K562 (cell line): ENCODE results near the gene APP. TPM values are rescaled to one million over a fixed set of nuclear protein-coding genes. Genes with fewer than 3 reads are reported as not detected.

Source experiments
- ATAC-seq: fragments of 200-7000 bp; cut with Tn5 transposase; 3 replicates; pipeline ENCODE4 v1.9.1; 2020; ENCODE audit warnings: moderate library complexity
- BruUV-seq: library from RNA; stranded (reverse); fragments of 400-500 nt; replicated peaks from 2 replicates; lab custom pipeline; 2021; lab: Mats Ljungman, UMichigan
- CTCF ChIA-PET: fragments of 300-600 bp; formaldehyde crosslinking; extraction: SDS; loops from one replicate; lab custom pipeline; 2021; ENCODE audit warnings: low intra/inter-chr PET ratio; lab: Yijun Ruan, JAX
- POLR2A ChIA-PET: fragments of 300-600, 350-650 bp; sonication (Branson Sonifier 250); formaldehyde crosslinking; extraction: SDS; loops from one replicate; lab custom pipeline; 2021; ENCODE audit warnings: antibody characterized with exemption, inconsistent platforms; lab: Yijun Ruan, JAX
- DNase-seq, 4 experiments: peaks; one replicate each; pipeline versions ENCODE4 v3.0.0 to v3.0.0-alpha.2; 2011 to 2018; ENCODE audit warnings: low spot score in 3 of 4, mixed read lengths in 3 of 4; ENCODE audit errors: extremely low read depth in 1 of 4
- FAIRE-seq: peaks from 2 replicates; lab custom pipeline; 2011; peaks lifted over from hg19 to GRCh38; lab: Jason Lieb, UNC
- H2AFZ ChIP-seq: 2 replicates; pipeline ENCODE4 v1.6.0; 2011; ENCODE audit warnings: low read depth, low read length, control low read depth, inconsistent platforms
- H3K27ac ChIP-seq: fragments of 200-600 bp; 3 replicates; pipeline ENCODE4 v1.8.0; 2011; ENCODE audit warnings: low read depth, mild to moderate bottlenecking, control low read depth, inconsistent platforms, low read length, moderate library complexity, mixed read lengths; ENCODE audit errors: extremely low read depth
- H3K27me3 ChIP-seq, 2 experiments: fragments of 300-600 bp in 1 of 2; 2 replicates in 1 of 2; 3 replicates in 1 of 2; pipeline versions ENCODE4 v1.6.0 to v1.8.0; 2011; ENCODE audit warnings: inconsistent platforms in 2 of 2, low read length in 2 of 2, mild to moderate bottlenecking in 1 of 2, mixed read lengths in 1 of 2, moderate library complexity in 1 of 2; ENCODE audit not compliant: control insufficient read depth in 2 of 2, insufficient read depth in 2 of 2
- H3K36me3 ChIP-seq: fragments of 300-600 bp; 3 replicates; pipeline ENCODE4 v1.8.0; 2011; ENCODE audit warnings: mild to moderate bottlenecking, low read length, inconsistent platforms; ENCODE audit not compliant: control insufficient read depth, insufficient read depth
- H3K4me1 ChIP-seq, 2 experiments: fragments of 200-600 bp in 1 of 2; replicated peaks in 1 of 2; 2 replicates in 1 of 2; 3 replicates in 1 of 2; pipeline versions ENCODE4 v1.5.1 to v1.8.0; 2011; ENCODE audit warnings: inconsistent platforms in 2 of 2, low read length in 2 of 2, mild to moderate bottlenecking in 1 of 2, mixed read lengths in 1 of 2, moderate library complexity in 1 of 2; ENCODE audit not compliant: control insufficient read depth in 2 of 2, insufficient read depth in 2 of 2
- H3K4me2 ChIP-seq: 2 replicates; pipeline ENCODE4 v1.6.1; 2011; ENCODE audit warnings: low read length, control low read depth, inconsistent platforms, mixed read lengths; ENCODE audit not compliant: insufficient read depth
- H3K4me3 ChIP-seq: fragments of 200-600 bp; sonication (generic), shearing (Covaris generic); 2 replicates; pipeline ENCODE4 v1.5.1; 2016; ENCODE audit warnings: control low read depth, inconsistent platforms
- H3K79me2 ChIP-seq: fragments of 200-600 bp; 3 replicates; pipeline ENCODE4 v1.8.0; 2011; ENCODE audit warnings: low read length, inconsistent platforms; ENCODE audit not compliant: control insufficient read depth, insufficient read depth
- H3K9ac ChIP-seq, 2 experiments: 2 replicates each; pipeline versions ENCODE4 v1.6.0 to v1.6.1; 2011; ENCODE audit warnings: low read depth in 2 of 2, low read length in 2 of 2, control low read depth in 1 of 2, inconsistent platforms in 1 of 2, mild to moderate bottlenecking in 1 of 2, mixed read lengths in 1 of 2; ENCODE audit not compliant: insufficient read depth in 1 of 2
- H3K9me1 ChIP-seq: one replicate; pipeline ENCODE4 v1.6.0; 2011; ENCODE audit warnings: inconsistent platforms, mild to moderate bottlenecking, low read length, moderate library complexity; ENCODE audit not compliant: control insufficient read depth, insufficient read depth
- H3K9me3 ChIP-seq: replicated peaks from 2 replicates; pipeline ENCODE4 v1.5.1; 2011; ENCODE audit warnings: low read depth, low read length, inconsistent platforms; ENCODE audit not compliant: control insufficient read depth, insufficient read depth
- H4K20me1 ChIP-seq: replicated peaks from 2 replicates; pipeline ENCODE4 v1.6.1; 2011; ENCODE audit warnings: low read length, inconsistent platforms, mixed read lengths; ENCODE audit not compliant: control insufficient read depth, insufficient read depth
- CTCF ChIP-seq, 3 experiments: IDR thresholded peaks in 2 of 3; conservative IDR thresholded peaks in 1 of 3; 2 replicates each; pipeline ENCODE4 v1.5.1; 2011 to 2012; ENCODE audit warnings: low read length in 3 of 3, mild to moderate bottlenecking in 3 of 3, control low read depth in 2 of 3, improper control_type of control experiment in 1 of 3, inconsistent platforms in 1 of 3, low read depth in 1 of 3, mixed read lengths in 1 of 3, moderate library complexity in 1 of 3; ENCODE audit not compliant: insufficient read depth in 2 of 3
- NFE2L1 ChIP-seq: fragments of 450-650 bp; IDR thresholded peaks from 2 replicates; pipeline ENCODE4 v1.6.1; 2016; ENCODE audit warnings: missing genetic modification characterization, low read depth, mild to moderate bottlenecking, missing compliant biosample characterization, moderate library complexity, borderline replicate concordance
- PPARD ChIP-seq: fragments of 250-450 bp; sonication (Bioruptor Pico); IDR thresholded peaks from 2 replicates; pipeline ENCODE4 v1.8.0; 2022; ENCODE audit warnings: inconsistent platforms, mild to moderate bottlenecking, moderate library complexity
- RAD21 ChIP-seq, 2 experiments: fragments of 250-450 bp in 1 of 2; fragments of 450-650 bp in 1 of 2; sonication (Bioruptor Pico) in 1 of 2; formaldehyde crosslinking in 1 of 2; IDR thresholded peaks in 1 of 2; conservative IDR thresholded peaks in 1 of 2; 2 replicates each; pipeline versions ENCODE4 v1.4.0 to v1.8.0; 2020 to 2022; ENCODE audit warnings: mild to moderate bottlenecking in 2 of 2, moderate library complexity in 1 of 2
- SIX5 ChIP-seq, 2 experiments: IDR thresholded peaks; 2 replicates each; pipeline ENCODE4 v1.6.1; 2011; ENCODE audit warnings: low read length in 2 of 2, borderline replicate concordance in 1 of 2, low read depth in 1 of 2, mild to moderate bottlenecking in 1 of 2, moderate library complexity in 1 of 2; ENCODE audit not compliant: insufficient read depth in 1 of 2
- WGBS: fragments of 100-300 bp; shearing (Covaris generic); methylation state at CpG from one replicate; pipeline ENCODE4 v1.1.6; 2016; ENCODE audit warnings: low coverage, mixed read lengths; ENCODE audit not compliant: insufficient coverage; ENCODE audit errors: missing lambda C conversion rate; 5-methylcytosine and 5-hydroxymethylcytosine counted together
- in situ Hi-C: fragments of 300-500 bp; cut with MboI; formaldehyde crosslinking; loops from 4 replicates; pipeline ENCODE4 v1.15.0; 2018; ENCODE audit warnings: inconsistent platforms, mixed read lengths
- intact Hi-C: fragments of 100-400 bp; cut with micrococcal nuclease; formaldehyde crosslinking; loops from 2 replicates; pipeline ENCODE4 v1.14.2; 2022
- polyA plus RNA-seq, 8 experiments: library from polyadenylated mRNA; depleted of rRNA in 4 of 8; stranded (reverse) in 5 of 8; unstranded in 3 of 8; fragments of >200 nt; fragmentation: Nextera tagmentation in 2 of 8; fragmentation: Illumina TruSeq in 1 of 8; extraction: Ambion mirVana in 2 of 8; extraction: Trizol in 1 of 8; gene quantifications; 2 replicates each; pipeline versions ENCODE4 v1.2.1 to v1.2.3, GENCODE V29; 2011 to 2014; ENCODE audit warnings: inconsistent platforms in 1 of 8, missing spikeins in 1 of 8
- total RNA-seq, 7 experiments: library from RNA; depleted of rRNA in 6 of 7; stranded (reverse); fragments of >200 nt in 6 of 7; fragmentation: Illumina TruSeq in 2 of 7; extraction: Trizol in 2 of 7; gene quantifications; 2 replicates each; pipeline versions ENCODE4 v1.2.1 to v1.2.3, GENCODE V29; 2011 to 2021; ENCODE audit warnings: low replicate concordance in 1 of 7
- TF ChIP-seq, protein P1 (sequence below): sonication (generic); formaldehyde crosslinking; IDR thresholded peaks from 2 replicates; pipeline ENCODE4 v1.8.0; 2023; ENCODE audit warnings: missing genetic modification reagents, mild to moderate bottlenecking, borderline replicate concordance

The APP gene
- total and polyA plus RNA-seq, 9 of the 15 experiments (the other 6 are each of a cell fraction or from before 2014, with no cell fraction given), result 0.01 to 1.5 (median 0.16) TPM; not detected in 5

DNA sequence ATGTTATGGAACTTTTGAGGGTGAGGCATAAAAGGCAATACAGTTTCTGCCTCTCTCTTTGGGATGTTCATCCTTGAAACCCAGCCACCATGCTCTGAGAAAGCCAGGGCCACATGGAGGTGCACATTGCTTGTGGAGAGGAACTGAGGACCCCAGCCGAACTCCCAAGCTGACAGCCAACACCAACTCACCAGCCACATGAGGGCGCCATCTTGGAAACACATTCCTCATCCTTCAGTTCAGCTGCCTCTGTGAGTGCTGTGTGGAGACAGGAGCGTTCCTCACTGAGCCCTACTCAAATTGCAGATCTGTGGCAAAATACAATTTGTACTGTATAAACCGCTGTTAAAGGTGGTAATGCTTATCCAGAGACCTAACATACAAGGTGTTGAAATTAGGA is 298.3 kb downstream of the APP start (continued):
- TF ChIP-seq, protein P1, sequence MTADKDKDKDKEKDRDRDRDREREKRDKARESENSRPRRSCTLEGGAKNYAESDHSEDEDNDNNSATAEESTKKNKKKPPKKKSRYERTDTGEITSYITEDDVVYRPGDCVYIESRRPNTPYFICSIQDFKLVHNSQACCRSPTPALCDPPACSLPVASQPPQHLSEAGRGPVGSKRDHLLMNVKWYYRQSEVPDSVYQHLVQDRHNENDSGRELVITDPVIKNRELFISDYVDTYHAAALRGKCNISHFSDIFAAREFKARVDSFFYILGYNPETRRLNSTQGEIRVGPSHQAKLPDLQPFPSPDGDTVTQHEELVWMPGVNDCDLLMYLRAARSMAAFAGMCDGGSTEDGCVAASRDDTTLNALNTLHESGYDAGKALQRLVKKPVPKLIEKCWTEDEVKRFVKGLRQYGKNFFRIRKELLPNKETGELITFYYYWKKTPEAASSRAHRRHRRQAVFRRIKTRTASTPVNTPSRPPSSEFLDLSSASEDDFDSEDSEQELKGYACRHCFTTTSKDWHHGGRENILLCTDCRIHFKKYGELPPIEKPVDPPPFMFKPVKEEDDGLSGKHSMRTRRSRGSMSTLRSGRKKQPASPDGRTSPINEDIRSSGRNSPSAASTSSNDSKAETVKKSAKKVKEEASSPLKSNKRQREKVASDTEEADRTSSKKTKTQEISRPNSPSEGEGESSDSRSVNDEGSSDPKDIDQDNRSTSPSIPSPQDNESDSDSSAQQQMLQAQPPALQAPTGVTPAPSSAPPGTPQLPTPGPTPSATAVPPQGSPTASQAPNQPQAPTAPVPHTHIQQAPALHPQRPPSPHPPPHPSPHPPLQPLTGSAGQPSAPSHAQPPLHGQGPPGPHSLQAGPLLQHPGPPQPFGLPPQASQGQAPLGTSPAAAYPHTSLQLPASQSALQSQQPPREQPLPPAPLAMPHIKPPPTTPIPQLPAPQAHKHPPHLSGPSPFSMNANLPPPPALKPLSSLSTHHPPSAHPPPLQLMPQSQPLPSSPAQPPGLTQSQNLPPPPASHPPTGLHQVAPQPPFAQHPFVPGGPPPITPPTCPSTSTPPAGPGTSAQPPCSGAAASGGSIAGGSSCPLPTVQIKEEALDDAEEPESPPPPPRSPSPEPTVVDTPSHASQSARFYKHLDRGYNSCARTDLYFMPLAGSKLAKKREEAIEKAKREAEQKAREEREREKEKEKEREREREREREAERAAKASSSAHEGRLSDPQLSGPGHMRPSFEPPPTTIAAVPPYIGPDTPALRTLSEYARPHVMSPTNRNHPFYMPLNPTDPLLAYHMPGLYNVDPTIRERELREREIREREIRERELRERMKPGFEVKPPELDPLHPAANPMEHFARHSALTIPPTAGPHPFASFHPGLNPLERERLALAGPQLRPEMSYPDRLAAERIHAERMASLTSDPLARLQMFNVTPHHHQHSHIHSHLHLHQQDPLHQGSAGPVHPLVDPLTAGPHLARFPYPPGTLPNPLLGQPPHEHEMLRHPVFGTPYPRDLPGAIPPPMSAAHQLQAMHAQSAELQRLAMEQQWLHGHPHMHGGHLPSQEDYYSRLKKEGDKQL, result no peak
- no peak for TF ChIP-seq PPARD (CRISPR knock-in tag)
- no peak for TF ChIP-seq NFE2L1

DNA sequence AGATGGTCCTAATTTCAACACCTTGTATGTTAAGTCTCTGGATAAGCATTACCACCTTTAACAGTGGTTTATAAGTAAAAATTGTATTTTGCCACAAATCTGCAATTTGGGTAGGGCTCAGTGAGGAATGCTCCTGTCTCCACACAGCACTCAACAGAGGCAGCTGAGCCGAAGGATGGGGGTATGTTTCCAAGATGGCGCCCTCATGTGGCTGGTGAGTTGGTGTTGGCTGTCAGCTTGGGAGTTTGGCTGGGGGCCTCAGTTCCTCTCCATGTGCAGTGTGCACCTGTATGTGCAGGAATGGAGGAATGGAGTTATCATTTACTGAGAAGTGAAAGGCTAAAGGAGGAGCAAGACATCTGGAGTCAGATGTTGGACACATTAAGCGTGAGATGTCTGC is 299.0 kb downstream of the APP start:
- H3K9ac ChIP-seq, result no peak overlapping the region
- no peaks in the 10 kb centered on the region for H3K36me3 ChIP-seq
- intact Hi-C loops, result no loop called here
- no peaks in the 10 kb centered on the region for H3K9me3 ChIP-seq
- no TSS peak for BruUV-seq
- CTCF ChIA-PET, result interaction anchor here (0.6 kb wide), 1 partner anchor 72 kb away, joined by 3 read pairs; no protein-coding TSS in a partner anchor
- no peaks in the 10 kb centered on the region for H3K9me1 ChIP-seq
- in situ Hi-C loops, result no loop called here
- WGBS, result 0% methylated on average over 3 of the region's 3 CpGs
- no peak for TF ChIP-seq SIX5 (IDR thresholded peaks at IDR 0.05; ENCODE audit: borderline replicate concordance in 1 of 2, insufficient read depth in 1 of 2, low read depth in 1 of 2, low read length in 2 of 2)
- peak in 1 of 2 experiments; percentile 22; a peak in 2 of 4 replicates for TF ChIP-seq RAD21 (CRISPR knock-in tag; conservative IDR thresholded peaks at IDR 0.05 in 1 of 2, IDR thresholded peaks at IDR 0.05 in 1 of 2)
- peak in 1 of 3 experiments; percentile 29; a peak in 3 of 6 replicates for TF ChIP-seq CTCF (IDR thresholded peaks at IDR 0.05 in 2 of 3, conservative IDR thresholded peaks at IDR 0.05 in 1 of 3; ENCODE audit: insufficient read depth in 2 of 3, low read depth in 1 of 3, low read length in 3 of 3)
- peak; percentile 85 for ATAC-seq
- H3K27me3 ChIP-seq, result no peaks in the 10 kb centered on the region; a peak in 1 of 5 replicates
- peak; percentile 11 to 38 (median 26) for DNase-seq
- POLR2A ChIA-PET, result no interaction called here
- no peak overlapping the region for H3K4me2 ChIP-seq
- no peak overlapping the region for H2AFZ ChIP-seq
- no peaks in the 10 kb centered on the region for H3K79me2 ChIP-seq
- H4K20me1 ChIP-seq, result no peaks in the 10 kb centered on the region
- no peak overlapping the region for H3K4me3 ChIP-seq
- H3K4me1 ChIP-seq, result no peaks in the 10 kb centered on the region
- FAIRE-seq, result no peak
- H3K27ac ChIP-seq, result no peak overlapping the region
